HL-60/S4 treated with retinoic acid at 250 ng/mL for 4 days and 3 days (cell line): ENCODE results near the gene PTRH2.

Source experiments
- in situ Hi-C: fragments of 300-500 bp; cut with MboI; formaldehyde crosslinking; loops from 2 replicates; pipeline ENCODE4 v1.7.0; 2022; ENCODE audit warnings: low sequenced_read_pairs

The PTRH2 gene

GRCh38 chr17:59722623-59723022 lies 15.4 kb upstream of the PTRH2 start:
- in situ Hi-C loops, result no loop called here

- in situ Hi-C loops, result no loop called here
Observed at GRCh38 chr17:59719526-59719925, 12.3 kb upstream of the PTRH2 start.

GRCh38 chr17:59716427-59716826 lies 9.2 kb upstream of the PTRH2 start:
- in situ Hi-C loops, result no loop called here

- in situ Hi-C loops, result no loop called here
Observed at GRCh38 chr17:59714255-59714654, 7.0 kb upstream of the PTRH2 start.

- in situ Hi-C loops, result no loop called here
Observed at GRCh38 chr17:59712862-59713261, 5.6 kb upstream of the PTRH2 start.

GRCh38 chr17:59711936-59712335 lies 4.7 kb upstream of the PTRH2 start:
- in situ Hi-C loops, result no loop called here

- in situ Hi-C loops, result no loop called here
Observed at GRCh38 chr17:59707971-59708430, 771 bp upstream of the PTRH2 start.

GRCh38 chr17:59702304-59702703 lies 4.9 kb downstream of the PTRH2 start:
- in situ Hi-C loops, result no loop called here

GRCh38 chr17:59699786-59700185 lies 7.4 kb downstream of the PTRH2 start:
- in situ Hi-C loops, result no loop called here

GRCh38 chr17:59699218-59699617 lies 8.0 kb downstream of the PTRH2 start:
- in situ Hi-C loops, result no loop called here

- in situ Hi-C loops, result no loop called here
Observed at GRCh38 chr17:59698143-59698542, 9.1 kb downstream of the PTRH2 start.

- in situ Hi-C loops, result no loop called here
Observed at GRCh38 chr17:59696682-59697277, 10.4 kb downstream of the PTRH2 start.

GRCh38 chr17:59695945-59696681 lies 11.1 kb downstream of the PTRH2 start:
- in situ Hi-C loops, result no loop called here

GRCh38 chr17:59694344-59694743 lies 12.9 kb downstream of the PTRH2 start:
- in situ Hi-C loops, result no loop called here

- in situ Hi-C loops, result no loop called here
Observed at GRCh38 chr17:59693582-59693981, 13.6 kb downstream of the PTRH2 start.

GRCh38 chr17:59688496-59688895 lies 18.7 kb downstream of the PTRH2 start:
- in situ Hi-C loops, result no loop called here

- in situ Hi-C loops, result no loop called here
Observed at GRCh38 chr17:59688008-59688407, 19.2 kb downstream of the PTRH2 start.

GRCh38 chr17:59684967-59685366 lies 22.3 kb downstream of the PTRH2 start:
- in situ Hi-C loops, result no loop called here

GRCh38 chr17:59683283-59683682 lies 23.9 kb downstream of the PTRH2 start:
- in situ Hi-C loops, result no loop called here

GRCh38 chr17:59680314-59680713 lies 26.9 kb downstream of the PTRH2 start:
- in situ Hi-C loops, result no loop called here

- in situ Hi-C loops, result no loop called here
Observed at GRCh38 chr17:59678918-59679317, 28.3 kb downstream of the PTRH2 start.

- in situ Hi-C loops, result no loop called here
Observed at GRCh38 chr17:59676716-59677115, 30.5 kb downstream of the PTRH2 start.

- in situ Hi-C loops, result no loop called here
Observed at GRCh38 chr17:59675231-59675630, 32.0 kb downstream of the PTRH2 start.
